Esophagus (tissue), 2 donors: ENCODE results near the gene TMTC3. TPM values are rescaled to one million over a fixed set of nuclear protein-coding genes. Genes with fewer than 3 reads are reported as not detected.

Experiments used
- H3K27ac ChIP-seq, 2 donors: one replicate each; pipeline ENCODE4 v1.5.1; 2013; ENCODE audit warnings: low read depth in 2 of 2, mild to moderate bottlenecking in 2 of 2, inconsistent platforms in 1 of 2, low read length in 1 of 2, moderate library complexity in 1 of 2
- H3K27me3 ChIP-seq, 2 donors: one replicate each; pipeline ENCODE4 v1.6.1; 2013; ENCODE audit warnings: low read length in 2 of 2, control low read depth in 1 of 2, mild to moderate bottlenecking in 1 of 2; ENCODE audit not compliant: insufficient read depth in 2 of 2, control insufficient read depth in 1 of 2
- H3K36me3 ChIP-seq, 2 donors: one replicate each; pipeline ENCODE4 v1.6.1; 2013; ENCODE audit warnings: low read length in 1 of 2; ENCODE audit not compliant: control insufficient read depth in 2 of 2, insufficient read depth in 2 of 2
- H3K4me1 ChIP-seq, 2 donors: one replicate each; pipeline ENCODE4 v1.6.1; 2013; ENCODE audit warnings: low read length in 1 of 2; ENCODE audit not compliant: control insufficient read depth in 2 of 2, insufficient read depth in 2 of 2
- H3K4me3 ChIP-seq, 2 donors: one replicate each; pipeline ENCODE4 v1.5.1; 2013; ENCODE audit warnings: low read length in 2 of 2, mild to moderate bottlenecking in 2 of 2, low read depth in 1 of 2, moderate library complexity in 1 of 2
- H3K9me3 ChIP-seq, 2 donors: one replicate each; pipeline ENCODE4 v1.6.1; 2013; ENCODE audit warnings: mild to moderate bottlenecking in 2 of 2, low read depth in 1 of 2, low read length in 1 of 2, moderate library complexity in 1 of 2; ENCODE audit not compliant: control insufficient read depth in 2 of 2, insufficient read depth in 1 of 2
- WGBS, 2 donors: extraction: QIAGEN DNeasy Blood & Tissue Kit; methylation state at CpG; one replicate each; pipeline ENCODE4 v1.1.7; 2013; 5-methylcytosine and 5-hydroxymethylcytosine counted together
- polyA plus RNA-seq, 2 donors: library from polyadenylated mRNA; stranded (reverse); fragments of 200-250 nt; gene quantifications; one replicate each; pipeline ENCODE4 v1.2.3, GENCODE V29; 2013
- donor health status: healthy with polysubstance abuse.
- donor health status: Bipolar disorder and iron deficiency.

Gene TMTC3
- polyA plus RNA-seq, 2 donors, result 3.8 to 4.0 TPM

GRCh38 chr12:88248606-88249005, 106.5 kb downstream of the TMTC3 start:
- Histone ChIP-seq H3K9me3 (no peaks in the 10 kb centered on the region), H3K4me3 (no peak overlapping the region), H3K27ac (no peak overlapping the region), H3K36me3 (no peaks in the 10 kb centered on the region), H3K4me1 (no peaks in the 10 kb centered on the region), H3K27me3 (no peaks in the 10 kb centered on the region)
- WGBS, 2 donors, result 93 to 98% methylated on average over 1 of the region's 1 CpG

Other genes starting within 250 kb of the TMTC3 start
- gene C12orf50, start 112.9 kb upstream of the TMTC3 start, polyA plus RNA-seq, result not detected
- 1 to 10 TPM in 1 of 2 donors, under 1 TPM in 1; 0.96 to 1.9 TPM for gene CEP290, start 219 bp upstream of the TMTC3 start, polyA plus RNA-seq